SK-N-SH treated with all-trans-retinoic acid at 6 μM for 48 hours (cell line): ENCODE results near the gene APIP.

Experiments used
- ARNTL ChIP-seq: fragments of 450-650 bp; formaldehyde crosslinking; IDR thresholded peaks from 2 replicates; pipeline ENCODE4 v1.5.0; 2020; ENCODE audit warnings: low read depth, mild to moderate bottlenecking, moderate library complexity, borderline replicate concordance
- ZNF8 ChIP-seq: fragments of 450-650 bp; formaldehyde crosslinking; IDR thresholded peaks from 2 replicates; pipeline ENCODE4 v1.5.0; 2020; ENCODE audit warnings: mild to moderate bottlenecking, moderate library complexity
- TF ChIP-seq, protein P1 (sequence below): fragments of 250-450 bp; sonication (Bioruptor Pico); IDR thresholded peaks from 2 replicates; pipeline ENCODE4 v1.8.0; 2020; ENCODE audit warnings: mild to moderate bottlenecking, moderate library complexity, borderline replicate concordance

DNA sequence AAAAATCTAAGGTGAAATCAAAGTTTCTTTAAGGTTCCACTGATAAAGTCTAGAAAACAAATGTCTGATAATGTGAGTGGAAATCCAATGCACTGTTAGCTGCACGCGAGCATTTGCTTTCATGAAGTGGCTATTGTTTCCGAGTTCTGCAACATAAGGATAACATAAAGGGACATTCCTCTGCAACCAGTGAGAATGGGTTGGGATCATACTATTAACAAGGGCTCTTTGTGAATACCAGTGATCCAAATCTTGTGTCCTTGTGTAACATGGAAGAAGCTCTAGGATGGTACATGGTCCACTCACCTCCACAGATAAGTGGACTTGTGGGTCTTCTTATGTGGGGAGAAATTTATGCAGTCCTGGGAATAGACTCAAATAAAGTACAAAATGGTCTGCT is 24.6 kb downstream of the APIP start:
- no peak for TF ChIP-seq ZNF8 (CRISPR knock-in tag)
- TF ChIP-seq, protein P1, sequence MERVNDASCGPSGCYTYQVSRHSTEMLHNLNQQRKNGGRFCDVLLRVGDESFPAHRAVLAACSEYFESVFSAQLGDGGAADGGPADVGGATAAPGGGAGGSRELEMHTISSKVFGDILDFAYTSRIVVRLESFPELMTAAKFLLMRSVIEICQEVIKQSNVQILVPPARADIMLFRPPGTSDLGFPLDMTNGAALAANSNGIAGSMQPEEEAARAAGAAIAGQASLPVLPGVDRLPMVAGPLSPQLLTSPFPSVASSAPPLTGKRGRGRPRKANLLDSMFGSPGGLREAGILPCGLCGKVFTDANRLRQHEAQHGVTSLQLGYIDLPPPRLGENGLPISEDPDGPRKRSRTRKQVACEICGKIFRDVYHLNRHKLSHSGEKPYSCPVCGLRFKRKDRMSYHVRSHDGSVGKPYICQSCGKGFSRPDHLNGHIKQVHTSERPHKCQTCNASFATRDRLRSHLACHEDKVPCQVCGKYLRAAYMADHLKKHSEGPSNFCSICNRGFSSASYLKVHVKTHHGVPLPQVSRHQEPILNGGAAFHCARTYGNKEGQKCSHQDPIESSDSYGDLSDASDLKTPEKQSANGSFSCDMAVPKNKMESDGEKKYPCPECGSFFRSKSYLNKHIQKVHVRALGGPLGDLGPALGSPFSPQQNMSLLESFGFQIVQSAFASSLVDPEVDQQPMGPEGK (CRISPR knock-in tag), result no peak
- no peak for TF ChIP-seq ARNTL (CRISPR knock-in tag)
